NOMO-1 treated with DMSO at 0.1 percent for 48 hours (cell line): ENCODE measurements around the gene ADIRF.
"Not testable (repeated sequence)": the region's sequence is repeated elsewhere in the genome, so short reads cannot be mapped to it uniquely, and the experiment has no call there.

Experiments used
- DNase-seq: peaks from one replicate; lab custom pipeline; 2025; ENCODE audit not compliant: unreplicated experiment; lab: John Stamatoyannopoulos, UW

ADIRF gene

GRCh38 chr10:87020056-87020455, 51.8 kb downstream of the ADIRF start, which contains the start of gene FAM25A:
Gene FAM25A, plus strand, starts transcription at chr10:87020294. Its CDS starts 31 bp downstream, at chr10:87020325.
- DNase-seq, result not testable (repeated sequence)
